HepG2 (cell line): ENCODE results near the gene PRR12. TPM values are rescaled to one million over a fixed set of nuclear protein-coding genes. Genes with fewer than 3 reads are reported as not detected.

Source experiments
- ATAC-seq: fragments of 200-7000 bp; cut with Tn5 transposase; 3 replicates; pipeline ENCODE4 v1.9.1; 2020; ENCODE audit warnings: mild to moderate bottlenecking, moderate library complexity
- BruUV-seq: library from RNA; stranded (reverse); fragments of 400-500 nt; replicated peaks from 2 replicates; lab custom pipeline; 2021; lab: Mats Ljungman, UMichigan
- CTCF ChIA-PET: fragments of 300-600 bp; formaldehyde crosslinking; extraction: SDS; loops from one replicate; lab custom pipeline; 2021; ENCODE audit warnings: low total read pairs, inconsistent platforms, low intra/inter-chr PET ratio; lab: Yijun Ruan, JAX
- POLR2A ChIA-PET: fragments of 350-600 bp; sonication (Branson Sonifier 250); formaldehyde crosslinking; loops from one replicate; lab custom pipeline; 2020; ENCODE audit warnings: antibody characterized with exemption, inconsistent platforms; lab: Yijun Ruan, JAX
- DNase-seq: peaks from one replicate; pipeline ENCODE4 v3.0.0-alpha.2; 2015; ENCODE audit warnings: low spot score
- FAIRE-seq: peaks from 3 replicates; lab custom pipeline; 2011; peaks lifted over from hg19 to GRCh38; lab: Jason Lieb, UNC
- H2AFZ ChIP-seq: one replicate; pipeline ENCODE4 v1.6.1; 2011; ENCODE audit warnings: low read length, inconsistent platforms
- H3K27ac ChIP-seq: fragments of 300-600 bp; 3 replicates; pipeline ENCODE4 v1.8.0; 2011; ENCODE audit warnings: mixed run types, mild to moderate bottlenecking, mixed read lengths, low read length, inconsistent platforms; ENCODE audit not compliant: insufficient read depth; ENCODE audit errors: extremely low read length
- H3K27me3 ChIP-seq, 2 experiments: fragments of 200-600 bp in 1 of 2; 2 replicates in 1 of 2; 3 replicates in 1 of 2; pipeline versions ENCODE4 v1.6.0 to v1.8.0; 2011; ENCODE audit warnings: low read length in 2 of 2, mild to moderate bottlenecking in 2 of 2, moderate library complexity in 2 of 2, inconsistent platforms in 1 of 2; ENCODE audit not compliant: insufficient read depth in 2 of 2, control insufficient read depth in 1 of 2
- H3K36me3 ChIP-seq, 2 experiments: fragments of 200-600 bp in 1 of 2; replicated peaks in 1 of 2; 2 replicates in 1 of 2; 3 replicates in 1 of 2; pipeline versions ENCODE4 v1.5.1 to v1.8.0; 2011; ENCODE audit warnings: low read length in 2 of 2, inconsistent platforms in 1 of 2; ENCODE audit not compliant: insufficient read depth in 2 of 2, control insufficient read depth in 1 of 2
- H3K4me1 ChIP-seq: 2 replicates; pipeline ENCODE4 v1.5.1; 2012; ENCODE audit warnings: low read length, inconsistent platforms; ENCODE audit not compliant: insufficient read depth
- H3K4me2 ChIP-seq: 2 replicates; pipeline ENCODE4 v1.6.0; 2011; ENCODE audit warnings: low read depth, low read length, inconsistent platforms
- H3K4me3 ChIP-seq, 3 experiments: fragments of 200-600 bp in 1 of 3; sonication (generic), shearing (Covaris generic) in 1 of 3; replicated peaks in 1 of 3; 2 replicates each; pipeline ENCODE4 v1.5.1; 2011 to 2016; ENCODE audit warnings: low read length in 3 of 3, inconsistent platforms in 2 of 3, low read depth in 2 of 3, mild to moderate bottlenecking in 2 of 3, control low read depth in 1 of 3, mixed read lengths in 1 of 3; ENCODE audit not compliant: insufficient read depth in 1 of 3
- H3K79me2 ChIP-seq: one replicate; pipeline ENCODE4 v1.6.1; 2011; ENCODE audit warnings: low read length, inconsistent platforms; ENCODE audit not compliant: insufficient read depth
- H3K9ac ChIP-seq: 2 replicates; pipeline ENCODE4 v1.6.0; 2011; ENCODE audit warnings: mild to moderate bottlenecking, low read depth, low read length, inconsistent platforms; ENCODE audit not compliant: insufficient read depth
- H3K9me3 ChIP-seq: 2 replicates; pipeline ENCODE4 v1.5.1; 2012; ENCODE audit warnings: mild to moderate bottlenecking, low read length
- H4K20me1 ChIP-seq: 2 replicates; pipeline ENCODE4 v1.6.0; 2011; ENCODE audit warnings: inconsistent platforms, mild to moderate bottlenecking, low read length, moderate library complexity; ENCODE audit not compliant: insufficient read depth
- EEA1 ChIP-seq: sonication (generic); formaldehyde crosslinking; IDR thresholded peaks from 2 replicates; pipeline ENCODE4 v1.5.1; 2020; ENCODE audit warnings: mild to moderate bottlenecking, missing genetic modification reagents, borderline replicate concordance
- HNF4G ChIP-seq, 2 experiments: sonication (generic) in 1 of 2; formaldehyde crosslinking in 1 of 2; IDR thresholded peaks; 2 replicates each; pipeline versions ENCODE4 v1.4.0 to v1.6.1; 2011 to 2020; ENCODE audit warnings: borderline replicate concordance in 2 of 2, low read depth in 2 of 2, mild to moderate bottlenecking in 2 of 2, low read length in 1 of 2, missing genetic modification reagents in 1 of 2, moderate library complexity in 1 of 2
- HNRNPL ChIP-seq: fragments of 200-400 bp; formaldehyde crosslinking; IDR thresholded peaks from 2 replicates; pipeline ENCODE4 v1.6.1; 2017; ENCODE audit warnings: mild to moderate bottlenecking, low read depth, low read length
- MED8 ChIP-seq: sonication (generic); formaldehyde crosslinking; IDR thresholded peaks from 2 replicates; pipeline ENCODE4 v1.8.1; 2023; ENCODE audit warnings: mild to moderate bottlenecking, missing genetic modification reagents; ENCODE audit not compliant: insufficient replicate concordance
- ZNF17 ChIP-seq: sonication (generic); formaldehyde crosslinking; IDR thresholded peaks from 2 replicates; pipeline ENCODE4 v1.5.0; 2020; ENCODE audit warnings: mild to moderate bottlenecking, missing genetic modification reagents
- ZNF263 ChIP-seq: sonication (generic); formaldehyde crosslinking; IDR thresholded peaks from 2 replicates; pipeline ENCODE4 v1.4.0; 2020; ENCODE audit warnings: missing genetic modification reagents
- ZNF30 ChIP-seq: sonication (generic); formaldehyde crosslinking; IDR thresholded peaks from 2 replicates; pipeline ENCODE4 v1.5.0; 2020; ENCODE audit warnings: mild to moderate bottlenecking, missing genetic modification reagents
- ZNF441 ChIP-seq: sonication (generic); formaldehyde crosslinking; IDR thresholded peaks from 2 replicates; pipeline ENCODE4 v1.7.0; 2021; ENCODE audit warnings: missing genetic modification reagents, borderline replicate concordance
- ZNF713 ChIP-seq: sonication (generic); formaldehyde crosslinking; IDR thresholded peaks from 2 replicates; pipeline ENCODE4 v1.4.0; 2020; ENCODE audit warnings: mild to moderate bottlenecking, missing genetic modification reagents
- ZNF768 ChIP-seq: sonication (generic); formaldehyde crosslinking; IDR thresholded peaks from 2 replicates; pipeline ENCODE4 v1.4.0; 2020; ENCODE audit warnings: missing genetic modification reagents
- ZSCAN30 ChIP-seq: sonication (generic); formaldehyde crosslinking; IDR thresholded peaks from 2 replicates; pipeline ENCODE4 v1.5.0; 2020; ENCODE audit warnings: mild to moderate bottlenecking, missing genetic modification reagents
- WGBS: methylation state at CpG from one replicate; pipeline ENCODE4 v1.1.6; 2017; ENCODE audit warnings: low lambda C conversion rate; 5-methylcytosine and 5-hydroxymethylcytosine counted together
- in situ Hi-C: cut with HindIII; loops from 2 replicates; pipeline ENCODE4 v1.10.0; 2017; ENCODE audit warnings: low pct_unique_long_range_greater_than_20kb; ENCODE audit not compliant: extremely low pct_ligation_motif_present
- intact Hi-C: fragments of 100-400 bp; cut with micrococcal nuclease; formaldehyde crosslinking; loops from one replicate; pipeline ENCODE4 v1.10.0; 2022; ENCODE audit not compliant: unreplicated experiment
- polyA plus RNA-seq, 8 experiments: library from polyadenylated mRNA; depleted of rRNA in 3 of 8; stranded (reverse) in 7 of 8; unstranded in 1 of 8; fragments of >200 nt; fragmentation: Illumina TruSeq in 4 of 8; extraction: Trizol in 4 of 8; gene quantifications; 2 replicates each; pipeline versions ENCODE4 v1.2.1 to v1.2.3, GENCODE V29; 2011 to 2016; ENCODE audit warnings: low read depth in 4 of 8, missing spikeins in 1 of 8, mixed read lengths in 1 of 8; ENCODE audit not compliant: insufficient read depth in 1 of 8
- total RNA-seq, 5 experiments: library from RNA; depleted of rRNA; stranded (reverse); fragments of >200 nt; fragmentation: Illumina TruSeq; extraction: Trizol; gene quantifications; 2 replicates each; pipeline ENCODE4 v1.2.3, GENCODE V29; 2016; ENCODE audit warnings: low read depth in 1 of 5
- TF ChIP-seq, protein P1 (sequence below): sonication (generic); formaldehyde crosslinking; IDR thresholded peaks from 2 replicates; pipeline ENCODE4 v1.4.0; 2020; ENCODE audit warnings: missing genetic modification reagents
- TF ChIP-seq, protein P2 (sequence below): sonication (generic); formaldehyde crosslinking; IDR thresholded peaks from 2 replicates; pipeline ENCODE4 v1.5.0; 2020; ENCODE audit warnings: missing genetic modification reagents

The PRR12 gene
- total and polyA plus RNA-seq, 2 of the 13 experiments (the other 11 are each of a cell fraction or from before 2014, with no cell fraction given), result 0.62 to 1.5 TPM

DNA sequence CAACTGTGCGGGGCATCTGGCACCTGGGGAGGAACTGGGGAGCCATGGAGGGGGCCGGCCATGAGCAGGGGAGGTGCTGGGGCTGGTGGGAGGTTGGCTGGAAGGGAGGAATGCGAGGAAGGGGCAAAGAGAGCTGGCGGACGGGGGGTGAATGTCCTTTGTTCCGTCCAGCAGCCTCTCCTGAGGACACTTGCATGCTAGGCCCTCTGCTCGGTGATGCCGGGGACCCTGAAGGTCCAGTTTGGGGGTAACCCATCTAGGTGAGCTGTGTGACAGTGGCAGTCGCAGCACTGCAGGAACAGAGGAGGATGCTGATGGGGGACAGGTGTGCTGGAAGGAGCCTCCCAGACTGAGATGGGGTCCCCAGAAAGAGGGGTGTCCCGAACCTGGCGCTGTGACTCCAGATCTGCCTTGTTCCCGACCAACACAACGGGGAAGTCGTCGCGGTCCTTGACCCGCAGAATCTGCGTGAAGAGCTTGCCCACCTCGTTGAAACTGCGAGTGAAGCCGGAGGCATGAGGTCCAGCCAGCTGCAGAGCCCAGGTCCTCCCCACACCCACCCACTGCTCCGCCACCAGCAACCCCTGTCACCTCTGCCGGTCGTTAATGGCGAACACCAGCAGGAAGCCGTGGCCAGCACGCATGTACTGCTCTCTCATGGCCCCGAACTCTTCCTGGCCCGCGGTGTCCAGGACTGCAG, 45.4 kb downstream of the PRR12 start (continued):
- TF ChIP-seq ZNF441 (CRISPR knock-in tag) (no peak), MED8 (CRISPR knock-in tag) (no peak), HNRNPL (no peak)

DNA sequence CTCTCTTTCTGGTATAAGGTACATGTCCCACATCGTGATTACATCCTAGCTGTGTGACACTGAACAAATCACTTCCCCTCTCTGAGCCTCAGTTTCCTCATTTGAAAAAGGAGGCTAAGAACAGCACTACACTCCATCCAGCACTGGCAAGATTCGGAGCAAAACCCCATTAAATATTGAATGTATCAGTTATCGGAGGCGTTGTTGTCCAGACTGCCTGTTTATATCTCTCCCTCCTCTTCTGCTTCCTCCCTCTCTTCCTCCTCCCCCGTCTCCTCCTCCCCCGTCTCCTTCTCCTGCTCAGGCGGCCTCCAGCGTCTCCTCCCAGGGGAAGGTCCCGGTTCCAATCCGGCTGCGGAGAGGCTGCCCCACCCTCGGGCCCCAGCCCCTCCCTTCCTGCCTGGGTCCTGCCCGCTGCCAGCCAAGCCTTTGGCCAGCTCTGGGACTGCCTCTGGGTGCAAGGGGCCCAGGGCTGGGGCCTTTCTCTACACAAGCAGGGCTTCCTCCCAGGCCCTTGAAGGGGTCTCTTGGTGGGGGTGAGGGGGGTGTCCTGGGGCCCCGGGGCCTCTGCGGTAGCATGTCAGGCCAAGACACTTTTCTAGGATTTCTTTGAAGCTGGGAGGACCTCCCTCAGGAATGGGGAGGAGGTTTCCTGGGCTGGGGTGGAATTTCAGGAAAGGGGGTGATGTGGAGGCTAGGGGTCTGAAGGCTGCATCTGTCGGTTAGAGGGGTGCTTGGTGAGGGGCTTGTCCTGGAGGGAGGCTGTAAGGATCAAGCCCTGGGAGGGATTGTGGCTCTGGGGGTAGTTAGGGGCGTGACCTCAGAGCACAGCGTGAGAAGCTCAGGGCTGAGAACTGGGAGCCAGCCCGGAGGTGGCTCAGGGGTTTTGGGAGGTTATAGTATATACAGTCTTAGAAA, 47.1 kb downstream of the PRR12 start:
- TF ChIP-seq, protein P1, sequence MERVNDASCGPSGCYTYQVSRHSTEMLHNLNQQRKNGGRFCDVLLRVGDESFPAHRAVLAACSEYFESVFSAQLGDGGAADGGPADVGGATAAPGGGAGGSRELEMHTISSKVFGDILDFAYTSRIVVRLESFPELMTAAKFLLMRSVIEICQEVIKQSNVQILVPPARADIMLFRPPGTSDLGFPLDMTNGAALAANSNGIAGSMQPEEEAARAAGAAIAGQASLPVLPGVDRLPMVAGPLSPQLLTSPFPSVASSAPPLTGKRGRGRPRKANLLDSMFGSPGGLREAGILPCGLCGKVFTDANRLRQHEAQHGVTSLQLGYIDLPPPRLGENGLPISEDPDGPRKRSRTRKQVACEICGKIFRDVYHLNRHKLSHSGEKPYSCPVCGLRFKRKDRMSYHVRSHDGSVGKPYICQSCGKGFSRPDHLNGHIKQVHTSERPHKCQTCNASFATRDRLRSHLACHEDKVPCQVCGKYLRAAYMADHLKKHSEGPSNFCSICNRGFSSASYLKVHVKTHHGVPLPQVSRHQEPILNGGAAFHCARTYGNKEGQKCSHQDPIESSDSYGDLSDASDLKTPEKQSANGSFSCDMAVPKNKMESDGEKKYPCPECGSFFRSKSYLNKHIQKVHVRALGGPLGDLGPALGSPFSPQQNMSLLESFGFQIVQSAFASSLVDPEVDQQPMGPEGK (CRISPR knock-in tag), result 0 out of 2 replicates have a peak, but pooled peaks have one; percentile 23
- TF ChIP-seq HNF4G (IDR thresholded peaks at IDR 0.05; ENCODE audit: borderline replicate concordance, low read depth, low read length) (no peak), HNF4G (CRISPR knock-in tag; IDR thresholded peaks at IDR 0.05; ENCODE audit: borderline replicate concordance, low read depth) (no peak), ZNF263 (CRISPR knock-in tag) (peak; percentile 77; the same call in 1 of the 2 replicates), ZNF30 (CRISPR knock-in tag) (no peak), ZSCAN30 (no peak), ZNF768 (peak; percentile 8; the same call in 1 of the 2 replicates), ZNF713 (CRISPR knock-in tag) (no peak), ZNF17 (no peak), EEA1 (CRISPR knock-in tag) (no peak)
- TF ChIP-seq, protein P2, sequence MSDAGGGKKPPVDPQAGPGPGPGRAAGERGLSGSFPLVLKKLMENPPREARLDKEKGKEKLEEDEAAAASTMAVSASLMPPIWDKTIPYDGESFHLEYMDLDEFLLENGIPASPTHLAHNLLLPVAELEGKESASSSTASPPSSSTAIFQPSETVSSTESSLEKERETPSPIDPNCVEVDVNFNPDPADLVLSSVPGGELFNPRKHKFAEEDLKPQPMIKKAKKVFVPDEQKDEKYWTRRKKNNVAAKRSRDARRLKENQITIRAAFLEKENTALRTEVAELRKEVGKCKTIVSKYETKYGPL (CRISPR knock-in tag), result no peak
- no peak overlapping the region; a peak in 2 of 6 replicates for H3K4me3 ChIP-seq
- no peak for ATAC-seq
- H2AFZ ChIP-seq, result no peak overlapping the region
- no peak overlapping the region for H3K9ac ChIP-seq
- H4K20me1 ChIP-seq, result no peaks in the 10 kb centered on the region
- intact Hi-C loops, result no loop called here
- 18% methylated on average over 18 of the region's 19 CpGs for WGBS
- peak overlapping the region; percentile 37 for H3K4me2 ChIP-seq
- POLR2A ChIA-PET, result interaction anchor here (0.9 kb wide), 1 partner anchor 142 kb away, joined by 3 read pairs; no protein-coding TSS in a partner anchor
- in situ Hi-C loops, result no loop called here
- no peak overlapping the region for H3K27ac ChIP-seq
- H3K79me2 ChIP-seq, result peaks cover 9% of the 10 kb centered on the region
- DNase-seq, result no peak
- H3K4me1 ChIP-seq, result peaks cover 25% of the 10 kb centered on the region
- CTCF ChIA-PET, result no interaction called here
- H3K36me3 ChIP-seq, result no peaks in the 10 kb centered on the region
- no TSS peak for BruUV-seq
- FAIRE-seq, result no peak
- no peaks in the 10 kb centered on the region; a peak in 1 of 5 replicates for H3K27me3 ChIP-seq
- H3K9me3 ChIP-seq, result no peaks in the 10 kb centered on the region
